ENCODE results near the gene MAP1S. TPM values are rescaled to one million over a fixed set of nuclear protein-coding genes. Genes with fewer than 3 reads are reported as not detected.

Gene MAP1S
- total RNA-seq, 3 donors from 2014 or later: 11.2 to 17.4 (median 15.4) TPM

GRCh38 chr19:17682273-17682672, 37.0 kb upstream of the MAP1S start:
- no peaks in the 10 kb centered on the region for H3K36me3 ChIP-seq
- H3K27me3 ChIP-seq: peaks cover 8 to 93% of the 10 kb centered on the region in 2 donors
- no peaks in the 10 kb centered on the region for H3K4me1 ChIP-seq
- TF ChIP-seq CTCF (IDR thresholded peaks at IDR 0.05) (no peak), POLR2AphosphoS5 (IDR thresholded peaks at IDR 0.05) (no peak), POLR2A (IDR thresholded peaks at IDR 0.05) (no peak)
- H3K9me3 ChIP-seq: no peaks in the 10 kb centered on the region
- no peak overlapping the region for H3K27ac ChIP-seq
- H3K4me3 ChIP-seq: no peak overlapping the region
- intact Hi-C loops (cut with DNase I; ENCODE audit: low total_unique reads): no loop called here
- no peak for DNase-seq (ENCODE audit: low spot score in 2 of 2)

- intact Hi-C loops (cut with DNase I; ENCODE audit: low total_unique reads): no loop called here
- DNase-seq (ENCODE audit: low spot score in 2 of 2): no peak
- Histone ChIP-seq H3K4me3 (no peak overlapping the region), H3K27me3 (peaks cover 9 to 93% of the 10 kb centered on the region in 2 donors), H3K36me3 (no peaks in the 10 kb centered on the region), H3K9me3 (no peaks in the 10 kb centered on the region), H3K27ac (no peak overlapping the region), H3K4me1 (no peaks in the 10 kb centered on the region)
- TF ChIP-seq POLR2A (IDR thresholded peaks at IDR 0.05): no peak
- TF ChIP-seq CTCF (IDR thresholded peaks at IDR 0.05): no peak
- TF ChIP-seq POLR2AphosphoS5 (IDR thresholded peaks at IDR 0.05): no peak
Measured at GRCh38 chr19:17683078-17683477, 36.2 kb upstream of the MAP1S start.

DNA sequence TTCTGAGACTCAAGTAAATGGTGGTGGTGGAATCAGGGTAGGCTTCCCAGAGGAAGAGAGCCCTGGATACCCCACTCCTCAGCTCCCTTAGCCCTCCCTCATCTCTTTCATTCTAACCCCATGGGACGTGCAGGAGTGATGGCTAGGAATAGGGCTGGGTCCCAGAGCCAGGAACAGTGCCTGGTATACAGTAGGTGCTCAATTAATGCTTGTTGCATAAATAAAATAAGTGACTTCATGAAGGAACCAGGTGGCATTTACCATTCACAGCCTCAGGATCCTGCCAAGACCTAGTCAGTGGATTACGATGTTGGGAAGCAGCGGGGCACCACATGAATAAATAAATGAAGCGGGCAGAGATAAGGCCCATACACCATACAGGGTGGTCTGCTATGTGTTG, 35.0 kb upstream of the MAP1S start:
- peaks cover 9 to 96% of the 10 kb centered on the region in 2 donors for H3K27me3 ChIP-seq
- no peak for TF ChIP-seq POLR2A (IDR thresholded peaks at IDR 0.05)
- no peak for TF ChIP-seq POLR2AphosphoS5 (IDR thresholded peaks at IDR 0.05)
- no peak for TF ChIP-seq CTCF (IDR thresholded peaks at IDR 0.05)
- intact Hi-C loops (cut with DNase I; ENCODE audit: low total_unique reads): no loop called here

DNA sequence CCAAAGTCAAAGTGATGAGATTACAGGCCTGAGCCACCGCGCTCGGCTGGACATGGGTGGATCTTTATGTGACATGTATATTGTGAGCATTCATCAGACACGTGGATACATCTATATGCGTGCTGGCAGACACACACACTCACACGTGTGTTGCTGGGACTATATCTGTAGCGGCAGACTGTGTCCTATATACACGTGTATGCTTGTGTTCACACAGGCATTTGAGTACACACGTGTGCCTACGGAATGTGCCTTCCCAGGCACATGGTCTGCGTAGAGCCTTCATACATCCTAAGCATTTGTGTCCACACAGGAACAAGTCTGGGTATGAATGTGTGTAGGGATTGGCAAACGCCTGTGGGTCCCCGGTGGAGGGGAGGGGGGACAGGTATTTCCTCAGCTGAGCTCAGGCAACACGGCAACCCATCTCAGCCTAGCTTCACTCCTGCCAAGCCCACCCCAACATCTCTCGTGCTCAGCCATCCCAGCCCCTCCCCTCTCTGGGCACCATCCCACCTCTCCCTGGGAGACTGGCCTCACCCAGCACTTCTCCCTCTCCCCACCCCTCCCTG, 33.7 kb upstream of the MAP1S start:
- H3K27ac ChIP-seq: no peak overlapping the region
- no peak overlapping the region for H3K4me3 ChIP-seq
- H3K4me1 ChIP-seq: no peaks in the 10 kb centered on the region
- TF ChIP-seq POLR2A (IDR thresholded peaks at IDR 0.05) (no peak), POLR2AphosphoS5 (IDR thresholded peaks at IDR 0.05) (no peak), CTCF (IDR thresholded peaks at IDR 0.05) (no peak)
- H3K36me3 ChIP-seq: no peaks in the 10 kb centered on the region
- peaks cover 9 to 91% of the 10 kb centered on the region in 2 donors for H3K27me3 ChIP-seq
- H3K9me3 ChIP-seq: no peaks in the 10 kb centered on the region
- DNase-seq (ENCODE audit: low spot score in 2 of 2): no peak
- intact Hi-C loops (cut with DNase I; ENCODE audit: low total_unique reads): no loop called here

More for the DNA sequence above, 35.0 kb upstream of the MAP1S start:
- DNase-seq (ENCODE audit: low spot score in 2 of 2): no peak
- Histone ChIP-seq H3K4me3 (no peak overlapping the region), H3K27ac (no peak overlapping the region), H3K36me3 (no peaks in the 10 kb centered on the region), H3K9me3 (no peaks in the 10 kb centered on the region), H3K4me1 (no peaks in the 10 kb centered on the region)

GRCh38 chr19:17686023-17686521, 33.2 kb upstream of the MAP1S start:
- Histone ChIP-seq H3K27ac (no peak overlapping the region), H3K27me3 (peaks cover 9 to 88% of the 10 kb centered on the region in 2 donors), H3K36me3 (no peaks in the 10 kb centered on the region), H3K4me3 (peak overlapping the region in 1 of 3 donors; percentile 54), H3K4me1 (no peaks in the 10 kb centered on the region), H3K9me3 (no peaks in the 10 kb centered on the region)
- TF ChIP-seq POLR2A (IDR thresholded peaks at IDR 0.05): no peak
- no peak for TF ChIP-seq CTCF (IDR thresholded peaks at IDR 0.05)
- no peak for TF ChIP-seq POLR2AphosphoS5 (IDR thresholded peaks at IDR 0.05)
- intact Hi-C loops (cut with DNase I; ENCODE audit: low total_unique reads): no loop called here
- DNase-seq (ENCODE audit: low spot score in 2 of 2): no peak
